NCI-H2196 treated with DMSO at 0.1 percent for 48 hours (cell line): ENCODE data around the gene CHPT1.
"Not testable (repeated sequence)": the region's sequence is repeated elsewhere in the genome, so short reads cannot be mapped to it uniquely, and the experiment has no call there.

Source experiments
- DNase-seq: peaks from one replicate; lab custom pipeline; 2025; ENCODE audit not compliant: unreplicated experiment; lab: John Stamatoyannopoulos, UW

Gene CHPT1

DNA sequence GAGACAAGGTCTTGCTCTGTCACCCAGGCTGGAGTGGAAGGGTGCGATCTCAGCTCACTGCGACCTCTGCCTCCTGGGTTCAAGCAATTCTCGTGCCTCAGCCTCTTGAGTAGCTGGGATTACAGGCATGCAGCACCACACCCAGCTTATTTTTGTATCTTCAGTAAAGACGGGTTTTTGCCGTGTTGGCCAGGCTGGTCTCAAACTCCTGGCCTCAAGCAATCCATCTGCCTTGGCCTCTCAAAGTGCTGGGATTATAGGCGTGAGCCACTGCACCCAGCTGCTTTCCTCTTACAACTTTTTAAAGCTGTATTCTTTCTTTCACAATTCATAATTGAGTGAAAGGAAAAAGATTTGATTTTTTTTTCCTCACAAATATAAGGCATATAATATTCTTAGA, 15.8 kb upstream of the CHPT1 start:
- not testable (repeated sequence) for DNase-seq

DNA sequence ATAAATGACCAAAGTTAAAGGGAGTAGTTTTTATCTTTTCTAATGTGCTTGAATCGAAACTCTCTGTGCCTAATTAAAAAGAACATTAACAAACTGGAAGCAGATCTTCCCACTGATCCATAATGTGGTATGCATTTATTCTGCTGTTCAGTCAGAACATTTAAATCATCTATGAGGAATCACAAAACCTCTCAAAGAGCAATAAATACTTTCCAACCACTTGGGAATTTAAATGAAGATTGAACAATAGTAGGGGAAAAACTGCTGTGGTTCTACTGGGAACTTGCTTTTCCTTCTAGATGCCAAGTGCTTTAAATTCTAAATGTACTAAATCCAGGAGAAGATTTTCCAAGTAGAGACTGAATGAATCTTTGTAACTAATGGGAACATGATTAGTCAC, 12.3 kb upstream of the CHPT1 start:
- DNase-seq, result no peak

DNA sequence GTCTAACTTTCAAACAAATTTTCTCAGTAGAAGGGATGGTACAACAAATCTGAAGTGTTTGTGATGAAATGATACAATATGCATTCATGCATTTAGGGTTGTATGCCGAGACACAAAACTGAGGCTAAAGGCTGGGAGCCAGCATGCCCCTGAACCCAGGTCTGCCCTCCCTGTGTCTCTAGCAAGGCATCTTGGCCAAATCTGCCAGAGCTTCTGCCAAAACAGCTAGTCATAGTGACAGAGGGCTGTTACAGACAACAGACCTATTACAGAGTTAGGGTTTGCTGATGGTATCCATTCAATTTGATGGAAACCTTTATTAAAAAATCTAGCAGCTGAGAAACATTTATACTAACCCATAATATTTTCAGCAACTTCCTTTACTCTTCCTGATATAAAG, 11.3 kb upstream of the CHPT1 start:
- no peak for DNase-seq

GRCh38 chr12:101690544-101691098, 6.8 kb upstream of the CHPT1 start:
- no peak for DNase-seq

DNA sequence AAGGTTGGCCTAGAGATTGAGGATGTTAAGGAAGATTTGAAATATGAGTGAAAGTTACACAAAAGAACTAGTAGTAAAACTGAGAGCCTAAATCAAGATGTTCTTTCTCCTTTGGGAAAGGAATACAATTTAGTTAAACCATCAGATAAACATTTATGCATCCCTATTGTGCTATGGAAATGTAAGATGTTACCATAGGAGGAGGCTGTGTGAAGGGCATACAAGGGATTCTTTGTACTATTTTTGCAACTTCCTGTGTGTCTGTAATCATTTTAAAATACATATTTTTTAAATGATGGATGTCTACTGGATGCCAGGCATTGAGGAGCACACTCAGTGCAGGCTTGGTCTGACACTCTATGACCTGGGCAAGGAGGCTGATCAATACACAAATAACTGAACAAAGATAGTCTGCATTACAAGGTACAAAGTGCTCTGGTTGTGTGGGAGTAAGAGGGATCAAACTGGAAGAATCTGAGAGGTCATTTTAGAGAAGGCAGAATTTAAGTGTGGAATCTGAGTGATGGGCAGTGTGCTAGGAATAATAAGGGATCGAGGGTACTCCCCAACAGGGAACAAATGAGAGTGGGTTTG, 5.8 kb upstream of the CHPT1 start:
- no peak for DNase-seq

DNA sequence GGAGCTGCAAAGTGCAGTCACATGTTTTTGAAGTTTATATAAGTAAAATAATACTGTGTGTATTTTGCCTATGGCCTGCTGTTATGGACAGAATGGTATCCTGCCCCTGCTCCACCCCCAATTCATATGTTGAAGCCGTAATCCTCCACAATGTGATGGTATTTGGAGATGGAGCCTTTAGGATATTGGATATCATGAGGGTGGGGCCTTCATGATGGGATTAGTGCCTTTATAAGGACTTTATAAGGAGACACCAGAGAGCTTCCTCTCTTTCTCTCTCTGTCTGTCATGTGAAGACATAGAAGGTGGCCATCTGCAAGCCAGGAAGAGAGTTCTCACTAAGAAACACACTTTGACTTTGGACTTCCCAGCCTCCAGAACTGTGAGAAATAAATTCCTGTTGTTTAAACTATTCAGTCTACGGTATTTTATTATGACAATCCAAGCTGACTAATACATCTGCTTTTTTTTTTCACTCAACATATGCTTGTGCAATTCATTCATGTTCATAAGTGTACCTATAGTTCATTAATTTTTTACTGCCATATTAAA, 3.1 kb upstream of the CHPT1 start:
- no peak for DNase-seq

DNA sequence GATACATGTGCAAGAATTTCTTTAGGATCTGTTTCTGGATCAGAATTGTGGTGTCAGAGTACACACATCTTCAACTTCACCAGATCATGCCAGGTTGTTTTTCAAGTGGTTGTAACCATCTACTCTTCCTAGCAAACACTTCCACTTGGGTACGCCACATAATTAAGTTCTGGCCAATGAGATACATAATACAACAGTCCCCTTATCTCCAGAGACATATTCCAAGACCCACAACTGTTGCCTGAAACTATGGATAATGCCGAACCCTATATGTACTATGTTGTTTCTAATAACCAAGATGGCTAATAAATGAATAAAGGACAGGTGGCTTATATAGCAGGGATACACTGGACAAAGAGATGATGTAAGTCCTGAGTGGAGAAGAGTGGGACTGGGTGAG, 2.5 kb upstream of the CHPT1 start:
- no peak for DNase-seq

DNA sequence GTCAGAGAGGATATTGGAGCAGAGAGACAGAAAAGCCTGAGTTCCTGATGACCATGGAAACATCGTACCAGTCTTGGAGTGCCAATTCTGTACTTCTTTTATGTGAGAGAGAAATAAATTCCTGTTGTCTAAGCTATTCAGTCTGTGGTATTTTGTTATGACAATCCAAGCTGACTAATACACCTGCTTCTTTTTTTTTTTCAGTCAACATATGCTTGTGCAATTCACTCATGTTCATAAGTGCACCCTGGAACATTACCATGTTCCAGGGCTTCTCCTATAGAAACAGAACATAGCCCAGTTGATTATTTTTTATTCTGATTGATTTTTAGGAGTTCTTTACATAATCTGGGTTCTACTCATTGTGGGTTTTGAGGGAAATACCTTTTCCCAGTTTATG, 1.7 kb upstream of the CHPT1 start:
- no peak for DNase-seq

GRCh38 chr12:101696251-101697196, 916 bp upstream of the CHPT1 start:
- no peak for DNase-seq

- DNase-seq, result no peak
These were observed 725 bp downstream of the CHPT1 start for GRCh38 chr12:101697930-101698799.

DNA sequence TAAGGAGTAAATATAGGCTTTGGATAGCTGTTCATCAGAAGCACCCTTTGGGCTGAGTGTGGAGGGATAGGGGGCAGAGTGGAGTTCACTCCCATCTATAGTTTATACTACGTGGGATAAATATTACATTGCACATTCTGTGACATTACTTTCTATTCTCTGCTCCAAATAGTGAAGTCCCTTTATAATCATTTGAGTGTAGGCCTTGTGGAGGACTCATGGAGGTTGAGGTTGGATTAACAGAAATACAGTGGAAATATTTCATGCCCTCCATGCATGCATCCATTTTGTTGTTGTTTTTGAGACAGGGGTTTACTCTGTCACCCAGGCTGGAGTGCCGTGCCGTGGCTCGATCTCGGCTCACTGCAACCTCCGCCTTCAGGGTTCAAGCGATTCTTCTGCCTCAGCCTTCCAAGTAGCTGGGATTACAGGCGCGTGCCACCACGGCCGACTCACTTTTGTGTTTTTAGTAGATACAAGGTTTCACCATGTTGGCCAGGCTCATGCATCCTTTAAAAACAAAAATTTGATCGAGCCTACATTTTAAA, 1.4 kb downstream of the CHPT1 start:
- no peak for DNase-seq

GRCh38 chr12:101700299-101700820, 2.9 kb downstream of the CHPT1 start:
- DNase-seq, result no peak

GRCh38 chr12:101703487-101703886, 6.0 kb downstream of the CHPT1 start:
- no peak for DNase-seq

DNA sequence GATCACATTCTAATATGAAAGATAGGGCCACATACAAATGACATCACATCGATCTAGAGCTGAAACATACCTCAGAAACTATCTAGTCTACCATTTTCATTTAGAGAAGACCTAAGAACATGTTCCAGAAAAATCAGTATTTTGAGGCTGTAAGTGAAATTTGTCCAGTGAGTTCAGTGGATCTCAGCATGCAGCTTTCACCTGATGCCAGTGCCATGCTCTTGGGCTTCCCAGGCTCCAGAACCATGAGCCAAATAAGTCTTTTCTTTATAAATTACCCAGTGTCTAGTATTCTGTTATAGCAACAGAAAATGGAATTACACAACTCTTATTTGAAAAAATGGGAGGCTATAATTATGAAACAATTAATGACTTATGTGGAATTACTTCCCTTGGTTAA, 9.0 kb downstream of the CHPT1 start:
- no peak for DNase-seq

DNA sequence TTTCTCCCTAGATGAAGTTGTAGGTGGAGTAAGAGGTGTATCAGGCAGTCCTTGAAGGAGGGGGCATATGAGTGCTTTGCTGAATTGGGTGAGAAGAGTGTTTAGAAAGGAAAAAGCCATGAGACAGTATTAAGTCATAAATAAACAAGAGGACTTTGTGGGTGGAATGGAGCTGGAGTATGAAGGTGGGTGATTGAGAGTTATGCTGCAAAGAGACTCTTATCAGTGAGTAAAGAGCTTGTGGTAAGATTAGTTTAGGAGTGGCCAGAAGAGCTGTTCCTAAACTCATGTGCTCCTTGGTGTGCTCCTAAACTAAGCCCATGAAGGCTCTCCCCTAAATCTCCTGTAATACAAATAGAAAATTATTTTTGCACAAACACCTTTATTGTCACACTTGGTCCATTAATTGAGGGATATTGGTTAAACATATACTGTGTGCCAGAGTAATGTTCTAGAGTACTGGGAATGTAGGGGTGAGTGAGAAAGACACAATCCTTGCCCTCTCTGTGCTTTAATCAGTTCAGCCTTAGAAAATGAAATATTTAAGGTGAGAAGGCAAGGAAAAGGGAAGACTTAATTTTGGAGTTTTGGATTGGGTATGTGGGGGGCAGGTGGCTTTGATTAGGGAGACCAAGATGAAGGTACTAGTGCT, 9.8 kb downstream of the CHPT1 start:
- no peak for DNase-seq

GRCh38 chr12:101710288-101710687, 12.8 kb downstream of the CHPT1 start:
- no peak for DNase-seq

DNA sequence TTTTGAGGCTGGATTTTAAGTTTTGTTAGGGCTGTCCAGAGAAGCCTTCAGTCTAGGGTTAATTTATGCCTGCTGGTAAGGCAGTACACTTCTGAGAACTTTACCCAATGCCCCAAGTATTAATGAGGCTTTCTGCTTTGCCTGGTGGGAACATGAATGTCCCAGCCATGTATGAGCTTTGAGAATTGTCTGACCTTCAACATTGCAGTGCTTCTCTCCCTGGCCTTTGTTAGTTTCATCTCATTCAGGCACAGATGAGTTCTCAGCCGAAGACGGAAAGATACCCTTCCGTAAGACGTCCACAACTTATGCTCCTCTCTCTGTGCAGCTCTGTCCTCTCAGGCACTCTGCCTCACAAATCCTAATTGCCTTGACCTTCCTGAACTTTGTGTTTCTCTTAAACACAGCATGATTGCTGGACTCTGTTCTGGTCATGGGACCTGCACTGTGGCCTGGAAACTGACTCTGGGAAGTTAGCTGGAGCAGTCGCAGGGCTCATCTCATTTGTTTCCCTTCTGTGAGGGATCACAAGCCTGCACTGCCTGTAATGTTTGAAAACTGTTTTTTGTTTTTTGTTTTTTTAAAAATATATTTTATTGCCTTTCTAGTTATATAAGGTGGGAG, 15.7 kb downstream of the CHPT1 start:
- DNase-seq, result no peak

DNA sequence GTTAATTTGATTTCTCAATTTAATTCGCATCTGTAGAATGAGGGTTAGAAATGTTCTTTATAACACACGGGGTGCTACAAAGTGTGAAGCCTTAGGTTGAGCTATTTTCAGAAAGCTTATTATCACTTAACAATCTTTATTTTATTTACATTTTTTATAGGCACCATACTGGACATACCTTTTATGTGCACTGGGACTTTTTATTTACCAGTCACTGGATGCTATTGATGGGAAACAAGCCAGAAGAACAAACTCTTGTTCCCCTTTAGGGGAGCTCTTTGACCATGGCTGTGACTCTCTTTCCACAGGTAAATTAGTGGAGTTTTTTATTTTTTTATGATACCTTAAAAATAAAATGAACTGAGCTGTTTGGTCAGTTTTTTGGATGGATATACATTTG, 16.5 kb downstream of the CHPT1 start:
- DNase-seq, result no peak

DNA sequence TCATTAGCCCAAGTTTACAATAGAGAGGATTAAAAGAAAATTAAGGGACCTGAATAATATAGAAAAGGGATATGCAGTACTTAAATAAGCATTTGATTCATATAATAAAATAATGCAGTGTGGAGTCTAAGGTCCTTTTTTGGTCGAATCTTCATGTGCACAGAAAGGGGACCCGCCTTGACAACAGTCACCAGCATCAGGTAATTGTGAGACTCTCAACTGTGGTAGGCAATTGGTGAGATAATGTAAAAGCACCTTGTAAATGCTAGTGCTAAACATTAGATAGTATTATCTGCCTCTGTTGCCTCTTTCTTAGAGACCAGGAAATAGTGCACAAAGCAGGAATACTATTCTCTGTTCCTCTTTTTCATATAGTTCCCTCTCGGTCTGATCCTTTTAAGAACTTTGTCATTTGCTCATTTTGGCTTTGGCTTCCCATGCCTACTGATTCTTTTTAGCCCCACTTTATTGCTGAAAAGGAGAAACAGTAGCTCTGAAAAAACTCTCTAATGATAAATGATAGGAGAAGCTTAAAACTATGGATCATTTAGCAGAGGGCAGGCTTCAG, 17.5 kb downstream of the CHPT1 start:
- DNase-seq, result no peak
